ENCODE results near the gene SLC26A4.

Gene SLC26A4

GRCh38 chr7:107767391-107767790, 106.8 kb downstream of the SLC26A4 start (continued):
- TF ChIP-seq, protein P1, sequence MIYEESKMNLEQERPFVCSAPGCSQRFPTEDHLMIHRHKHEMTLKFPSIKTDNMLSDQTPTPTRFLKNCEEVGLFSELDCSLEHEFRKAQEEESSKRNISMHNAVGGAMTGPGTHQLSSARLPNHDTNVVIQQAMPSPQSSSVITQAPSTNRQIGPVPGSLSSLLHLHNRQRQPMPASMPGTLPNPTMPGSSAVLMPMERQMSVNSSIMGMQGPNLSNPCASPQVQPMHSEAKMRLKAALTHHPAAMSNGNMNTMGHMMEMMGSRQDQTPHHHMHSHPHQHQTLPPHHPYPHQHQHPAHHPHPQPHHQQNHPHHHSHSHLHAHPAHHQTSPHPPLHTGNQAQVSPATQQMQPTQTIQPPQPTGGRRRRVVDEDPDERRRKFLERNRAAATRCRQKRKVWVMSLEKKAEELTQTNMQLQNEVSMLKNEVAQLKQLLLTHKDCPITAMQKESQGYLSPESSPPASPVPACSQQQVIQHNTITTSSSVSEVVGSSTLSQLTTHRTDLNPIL (CRISPR knock-in tag; IDR thresholded peaks at IDR 0.05; ENCODE audit: low read depth) = no peak
- TF ChIP-seq TCF4 (CRISPR knock-in tag; IDR thresholded peaks at IDR 0.05; ENCODE audit: borderline replicate concordance) (no peak), PPARA (CRISPR knock-in tag; IDR thresholded peaks at IDR 0.05; ENCODE audit: borderline replicate concordance) (no peak), RARB (CRISPR knock-in tag; IDR thresholded peaks at IDR 0.05) (no peak), POU6F1 (CRISPR knock-in tag; IDR thresholded peaks at IDR 0.05; ENCODE audit: borderline replicate concordance, low read depth) (no peak), TOX (CRISPR knock-in tag; IDR thresholded peaks at IDR 0.05; ENCODE audit: borderline replicate concordance) (no peak), ZNF70 (CRISPR knock-in tag; IDR thresholded peaks at IDR 0.05) (no peak), ESRRG (CRISPR knock-in tag; IDR thresholded peaks at IDR 0.05) (no peak)

Data from SK-N-SH treated with all-trans-retinoic acid at 6 μM for 48 hours (cell line).